Activated CD4-positive, CD25-positive, alpha-beta regulatory T cell (primary cell): ENCODE results near the gene BTBD1.

ENCODE experiments used
- DNase-seq, 4 experiments: peaks; one replicate each; lab custom pipeline; 2025; lab: John Stamatoyannopoulos, UW

Gene BTBD1

GRCh38 chr15:82993144-82993543 lies 73.9 kb downstream of the BTBD1 start:
- DNase-seq, result no peak

- no peak for DNase-seq
Measured at GRCh38 chr15:82992436-82992998, 74.5 kb downstream of the BTBD1 start.

- DNase-seq, result no peak
Measured at GRCh38 chr15:82986442-82986780, 80.6 kb downstream of the BTBD1 start.

- DNase-seq, result peak; percentile 72 to 85 (median 80)
Measured at GRCh38 chr15:82985688-82986441, 81.2 kb downstream of the BTBD1 start, which contains the start of gene RAMAC. Gene RAMAC (plus strand): TSS chr15:82986210. CDS start chr15:82989019, 2,809 bp downstream.

GRCh38 chr15:82980981-82981380 lies 86.1 kb downstream of the BTBD1 start:
- no peak for DNase-seq

- DNase-seq, result no peak
Measured at GRCh38 chr15:82979726-82980125, 87.3 kb downstream of the BTBD1 start.

- DNase-seq, result no peak
Measured at GRCh38 chr15:82978438-82978837, 88.6 kb downstream of the BTBD1 start.

- no peak for DNase-seq
Measured at GRCh38 chr15:82977076-82977475, 90.0 kb downstream of the BTBD1 start.

- no peak for DNase-seq
Measured at GRCh38 chr15:82972990-82973389, 94.1 kb downstream of the BTBD1 start.

GRCh38 chr15:82971218-82971984 lies 95.7 kb downstream of the BTBD1 start:
- DNase-seq, result no peak

GRCh38 chr15:82970696-82971095 lies 96.4 kb downstream of the BTBD1 start:
- DNase-seq, result no peak

GRCh38 chr15:82970078-82970686 lies 96.9 kb downstream of the BTBD1 start:
- DNase-seq, result no peak

GRCh38 chr15:82969353-82969752 lies 97.7 kb downstream of the BTBD1 start:
- DNase-seq, result no peak

- no peak for DNase-seq
Measured at GRCh38 chr15:82968066-82968465, 99.0 kb downstream of the BTBD1 start.

- DNase-seq, result no peak
Measured at GRCh38 chr15:82966671-82967071, 100.4 kb downstream of the BTBD1 start.
